ENCODE results near the gene PSMA2.

DNA sequence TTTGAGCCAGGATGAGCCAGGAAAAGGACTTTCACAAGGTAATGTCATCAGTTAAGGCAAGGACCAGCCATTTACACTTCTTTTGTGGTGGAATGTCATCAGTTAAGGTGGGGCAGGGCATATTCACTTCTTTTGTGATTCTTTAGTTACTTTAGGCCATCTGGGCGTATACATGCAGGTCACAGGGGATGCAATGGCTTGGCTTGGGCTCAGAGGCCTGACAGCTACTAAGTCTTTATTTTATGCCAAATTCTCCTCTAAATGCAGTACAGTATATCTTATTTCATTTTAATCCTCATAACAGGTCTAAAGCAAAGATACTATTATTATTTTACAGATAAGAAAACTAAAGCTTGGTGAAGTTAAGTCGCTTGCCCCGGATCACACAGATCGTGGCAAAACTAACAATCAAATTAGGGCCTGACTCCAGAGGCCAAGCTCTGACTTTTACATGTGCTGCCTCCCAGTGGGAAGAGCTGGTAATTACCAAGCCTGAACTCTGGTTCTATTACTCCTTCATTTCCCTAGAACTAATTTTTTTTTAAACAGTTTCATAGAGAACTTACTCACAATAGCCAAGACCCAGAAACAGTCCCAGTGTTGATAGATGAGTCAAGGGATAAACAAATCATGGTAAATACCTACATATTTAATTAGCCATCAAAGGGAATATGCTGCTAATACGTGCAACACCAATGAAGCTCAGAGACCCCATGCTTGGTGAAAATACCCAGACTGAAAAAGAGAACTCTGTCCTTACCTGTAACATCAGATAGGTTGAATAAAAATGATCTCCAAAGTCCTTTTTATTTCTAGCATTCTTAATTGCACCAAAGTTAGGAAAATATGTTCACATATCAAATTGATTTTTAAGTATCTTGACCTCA is 55.5 kb downstream of the PSMA2 start:
- TF ChIP-seq, protein P1, sequence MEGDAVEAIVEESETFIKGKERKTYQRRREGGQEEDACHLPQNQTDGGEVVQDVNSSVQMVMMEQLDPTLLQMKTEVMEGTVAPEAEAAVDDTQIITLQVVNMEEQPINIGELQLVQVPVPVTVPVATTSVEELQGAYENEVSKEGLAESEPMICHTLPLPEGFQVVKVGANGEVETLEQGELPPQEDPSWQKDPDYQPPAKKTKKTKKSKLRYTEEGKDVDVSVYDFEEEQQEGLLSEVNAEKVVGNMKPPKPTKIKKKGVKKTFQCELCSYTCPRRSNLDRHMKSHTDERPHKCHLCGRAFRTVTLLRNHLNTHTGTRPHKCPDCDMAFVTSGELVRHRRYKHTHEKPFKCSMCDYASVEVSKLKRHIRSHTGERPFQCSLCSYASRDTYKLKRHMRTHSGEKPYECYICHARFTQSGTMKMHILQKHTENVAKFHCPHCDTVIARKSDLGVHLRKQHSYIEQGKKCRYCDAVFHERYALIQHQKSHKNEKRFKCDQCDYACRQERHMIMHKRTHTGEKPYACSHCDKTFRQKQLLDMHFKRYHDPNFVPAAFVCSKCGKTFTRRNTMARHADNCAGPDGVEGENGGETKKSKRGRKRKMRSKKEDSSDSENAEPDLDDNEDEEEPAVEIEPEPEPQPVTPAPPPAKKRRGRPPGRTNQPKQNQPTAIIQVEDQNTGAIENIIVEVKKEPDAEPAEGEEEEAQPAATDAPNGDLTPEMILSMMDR (IDR thresholded peaks at IDR 0.05) = peak; percentile 63 to 80 (median 76)
- TF ChIP-seq EP300 (IDR thresholded peaks at IDR 0.05) (no peak), POLR2A (IDR thresholded peaks at IDR 0.05) (no peak)
